Measurements from ENCODE around the gene FUS.

FUS gene

DNA sequence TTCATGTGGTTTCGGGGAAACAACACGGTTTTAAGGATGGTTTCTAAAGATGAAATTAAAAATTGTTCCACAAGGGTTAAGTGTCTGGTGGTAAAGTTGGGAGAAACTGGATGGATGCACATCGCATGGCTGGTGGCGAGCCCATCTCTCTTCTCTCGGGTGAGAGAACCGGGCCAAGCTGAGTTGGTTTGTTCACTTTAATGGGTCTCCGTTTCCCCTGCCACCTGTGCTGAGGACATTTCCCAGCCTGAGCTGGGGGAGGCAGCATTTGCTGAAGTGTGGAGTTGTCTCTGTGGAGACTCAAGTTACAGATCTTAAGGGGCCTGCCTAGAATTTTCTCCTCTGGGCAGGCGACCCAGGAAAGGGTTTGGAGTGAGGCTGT is 7.9 kb downstream of the FUS start:
- TF ChIP-seq CTCF (IDR thresholded peaks at IDR 0.05; ENCODE audit: extremely low read depth, insufficient read depth, missing control alignments): no peak
- no peak for DNase-seq (ENCODE audit: low spot score)
- in situ Hi-C loops (cut with MboI; ENCODE audit: low pct_unique_long_range_greater_than_20kb, low sequenced_read_pairs, unreplicated experiment): no loop called here

- in situ Hi-C loops (cut with MboI; ENCODE audit: low pct_unique_long_range_greater_than_20kb, low sequenced_read_pairs, unreplicated experiment): no loop called here
- TF ChIP-seq CTCF (IDR thresholded peaks at IDR 0.05; ENCODE audit: extremely low read depth, insufficient read depth, missing control alignments): no peak
- DNase-seq (ENCODE audit: low spot score): no peak
Measured at GRCh38 chr16:31188450-31189411, 8.8 kb downstream of the FUS start.

DNA sequence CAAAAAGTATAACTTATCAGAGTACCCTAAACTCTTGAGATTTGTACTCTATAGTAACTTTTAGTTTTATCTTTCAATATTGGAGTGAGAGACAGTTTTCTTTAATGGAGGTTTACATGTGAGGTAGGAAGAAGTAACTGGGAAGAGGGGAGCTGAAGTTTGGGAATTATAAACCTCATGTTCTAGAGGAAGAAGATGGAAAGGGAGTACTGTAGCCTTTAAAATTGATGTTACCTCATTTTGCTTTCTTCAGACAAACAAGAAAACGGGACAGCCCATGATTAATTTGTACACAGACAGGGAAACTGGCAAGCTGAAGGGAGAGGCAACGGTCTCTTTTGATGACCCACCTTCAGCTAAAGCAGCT is 9.5 kb downstream of the FUS start:
- TF ChIP-seq CTCF (IDR thresholded peaks at IDR 0.05; ENCODE audit: extremely low read depth, insufficient read depth, missing control alignments): no peak
- no peak for DNase-seq (ENCODE audit: low spot score)
- in situ Hi-C loops (cut with MboI; ENCODE audit: low pct_unique_long_range_greater_than_20kb, low sequenced_read_pairs, unreplicated experiment): no loop called here

- in situ Hi-C loops (cut with MboI; ENCODE audit: low pct_unique_long_range_greater_than_20kb, low sequenced_read_pairs, unreplicated experiment): no loop called here
Measured at GRCh38 chr16:31190061-31190460, 10.1 kb downstream of the FUS start.

DNA sequence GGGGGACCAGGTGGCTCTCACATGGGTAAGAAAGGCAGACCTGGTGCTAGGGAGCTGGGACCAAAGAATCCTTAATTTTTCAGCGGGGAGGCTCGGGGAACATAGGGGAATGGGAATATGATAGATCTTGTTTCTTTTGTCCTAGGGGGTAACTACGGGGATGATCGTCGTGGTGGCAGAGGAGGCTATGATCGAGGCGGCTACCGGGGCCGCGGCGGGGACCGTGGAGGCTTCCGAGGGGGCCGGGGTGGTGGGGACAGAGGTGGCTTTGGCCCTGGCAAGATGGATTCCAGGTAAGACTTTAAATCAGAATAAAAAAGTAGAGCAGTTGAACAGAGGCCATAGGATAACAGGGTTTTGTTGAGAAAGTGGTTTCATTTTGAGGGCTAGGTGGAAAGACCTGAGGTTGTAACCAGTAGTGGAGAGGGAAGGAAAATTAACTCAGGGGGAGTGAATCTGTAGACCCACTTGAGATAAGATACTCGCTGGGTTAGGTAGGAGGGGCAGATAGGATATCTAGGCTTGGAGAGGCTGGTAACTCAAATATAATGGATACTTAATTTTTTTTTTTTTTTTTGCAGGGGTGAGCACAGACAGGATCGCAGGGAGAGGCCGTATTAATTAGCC is 11.0 kb downstream of the FUS start:
- no peak for DNase-seq (ENCODE audit: low spot score)
- in situ Hi-C loops (cut with MboI; ENCODE audit: low pct_unique_long_range_greater_than_20kb, low sequenced_read_pairs, unreplicated experiment): no loop called here
- no peak for TF ChIP-seq CTCF (IDR thresholded peaks at IDR 0.05; ENCODE audit: extremely low read depth, insufficient read depth, missing control alignments)

More at GRCh38 chr16:31190061-31190460, 10.1 kb downstream of the FUS start:
- no peak for TF ChIP-seq CTCF (IDR thresholded peaks at IDR 0.05; ENCODE audit: extremely low read depth, insufficient read depth, missing control alignments)
- DNase-seq (ENCODE audit: low spot score): no peak

- in situ Hi-C loops (cut with MboI; ENCODE audit: low pct_unique_long_range_greater_than_20kb, low sequenced_read_pairs, unreplicated experiment): no loop called here
- no peak for DNase-seq (ENCODE audit: low spot score)
- no peak for TF ChIP-seq CTCF (IDR thresholded peaks at IDR 0.05; ENCODE audit: extremely low read depth, insufficient read depth, missing control alignments)
Measured at GRCh38 chr16:31191697-31192428, 11.9 kb downstream of the FUS start.
